ENCODE measurements around the gene SORCS3. TPM values are rescaled to one million over a fixed set of nuclear protein-coding genes. Genes with fewer than 3 reads are reported as not detected.

Gene SORCS3
- polyA plus RNA-seq, 3 donors, result not detected

- Histone ChIP-seq H3K4me3 (replicated peaks in 1 of 3; ENCODE audit: low read depth in 2 of 3, low read length in 3 of 3) (no peak overlapping the region), H3K9me3 (replicated peaks in 1 of 2; ENCODE audit: control insufficient read depth in 1 of 2, insufficient read depth in 1 of 2, low read length in 2 of 2) (no peaks in the 10 kb centered on the region), H3K79me2 (ENCODE audit: insufficient read depth, low read length) (no peaks in the 10 kb centered on the region), H3K27ac (ENCODE audit: low read depth in 1 of 2, low read length in 2 of 2) (no peak overlapping the region), H3K9ac (ENCODE audit: insufficient read depth, low read length, poor library complexity, severe bottlenecking) (no peak overlapping the region), H3K4me2 (replicated peaks; ENCODE audit: extremely low read depth, low read length, poor library complexity, severe bottlenecking) (no peak overlapping the region), H3K4me1 (ENCODE audit: control insufficient read depth in 1 of 2, insufficient read depth in 2 of 2, low read length in 2 of 2) (no peaks in the 10 kb centered on the region), H3K27me3 (ENCODE audit: control insufficient read depth in 2 of 2, insufficient read depth in 2 of 2, low read length in 2 of 2) (no peaks in the 10 kb centered on the region), H3K36me3 (replicated peaks in 1 of 2; ENCODE audit: control insufficient read depth in 1 of 2, insufficient read depth in 2 of 2, low read length in 2 of 2) (no peaks in the 10 kb centered on the region), H4K20me1 (ENCODE audit: insufficient read depth, low read length) (no peaks in the 10 kb centered on the region), H2AFZ (ENCODE audit: insufficient read depth, low read depth, low read length, poor library complexity, severe bottlenecking) (no peak overlapping the region)
- Mint-ChIP-seq H3K36me3 (no peaks in the 10 kb centered on the region), H3K27me3 (ENCODE audit: low read depth in 3 of 3) (no peaks in the 10 kb centered on the region), H3K4me3 (no peak overlapping the region), H3K9me3 (peaks cover 0 to 4% (median 0%) of the 10 kb centered on the region in 7 donors), H3K27ac (no peak overlapping the region), H3K4me1 (no peaks in the 10 kb centered on the region)
- TF ChIP-seq CTCF (IDR thresholded peaks at IDR 0.05), result no peak
- no CpG with 5 or more reads among the region's 2 CpGs for WGBS (ENCODE audit: insufficient coverage)
- intact Hi-C loops (cut with micrococcal nuclease), result no loop called here
- no peak for DNase-seq
Measured at GRCh38 chr10:104937567-104937966, 296.5 kb downstream of the SORCS3 start.

- Histone ChIP-seq H2AFZ (ENCODE audit: insufficient read depth, low read depth, low read length, poor library complexity, severe bottlenecking) (no peak overlapping the region), H3K9ac (ENCODE audit: insufficient read depth, low read length, poor library complexity, severe bottlenecking) (no peak overlapping the region), H3K27ac (ENCODE audit: low read depth in 1 of 2, low read length in 2 of 2) (no peak overlapping the region), H3K27me3 (ENCODE audit: control insufficient read depth in 2 of 2, insufficient read depth in 2 of 2, low read length in 2 of 2) (no peaks in the 10 kb centered on the region), H4K20me1 (ENCODE audit: insufficient read depth, low read length) (no peaks in the 10 kb centered on the region), H3K36me3 (replicated peaks in 1 of 2; ENCODE audit: control insufficient read depth in 1 of 2, insufficient read depth in 2 of 2, low read length in 2 of 2) (no peaks in the 10 kb centered on the region), H3K4me1 (ENCODE audit: control insufficient read depth in 1 of 2, insufficient read depth in 2 of 2, low read length in 2 of 2) (no peaks in the 10 kb centered on the region), H3K9me3 (replicated peaks in 1 of 2; ENCODE audit: control insufficient read depth in 1 of 2, insufficient read depth in 1 of 2, low read length in 2 of 2) (no peaks in the 10 kb centered on the region), H3K4me3 (replicated peaks in 1 of 3; ENCODE audit: low read depth in 2 of 3, low read length in 3 of 3) (no peak overlapping the region), H3K79me2 (ENCODE audit: insufficient read depth, low read length) (no peaks in the 10 kb centered on the region), H3K4me2 (replicated peaks; ENCODE audit: extremely low read depth, low read length, poor library complexity, severe bottlenecking) (no peak overlapping the region)
- Mint-ChIP-seq H3K4me3 (no peak overlapping the region), H3K36me3 (no peaks in the 10 kb centered on the region), H3K27ac (no peak overlapping the region), H3K9me3 (peaks cover 0 to 4% (median 0%) of the 10 kb centered on the region in 7 donors), H3K4me1 (no peaks in the 10 kb centered on the region), H3K27me3 (ENCODE audit: low read depth in 3 of 3) (no peaks in the 10 kb centered on the region)
- no peak for TF ChIP-seq CTCF (IDR thresholded peaks at IDR 0.05)
- no peak for DNase-seq
- WGBS (ENCODE audit: insufficient coverage), result 91% methylated on average over 3 of the region's 4 CpGs
- intact Hi-C loops (cut with micrococcal nuclease), result no loop called here
Measured at GRCh38 chr10:104938031-104938430, 296.9 kb downstream of the SORCS3 start.
